IMR-90 (cell line): Measurements from ENCODE around the gene MFNG. TPM values are rescaled to one million over a fixed set of nuclear protein-coding genes. Genes with fewer than 3 reads are reported as not detected.

ENCODE experiments used
- ATAC-seq: fragments of 200-7000 bp; cut with Tn5 transposase; 2 replicates; pipeline ENCODE4 v1.9.1; 2020; ENCODE audit warnings: low read depth, mild to moderate bottlenecking, moderate library complexity
- BruUV-seq: library from RNA; stranded (reverse); fragments of 400-500 nt; replicated peaks from 2 replicates; lab custom pipeline; 2021; lab: Mats Ljungman, UMichigan
- CTCF ChIA-PET: fragments of 300-600 bp; formaldehyde crosslinking; extraction: SDS; loops from one replicate; lab custom pipeline; 2021; ENCODE audit warnings: antibody characterized with exemption; lab: Yijun Ruan, JAX
- POLR2A ChIA-PET: fragments of 300-600 bp; sonication (Branson Sonifier 250); formaldehyde crosslinking; loops from one replicate; lab custom pipeline; 2022; ENCODE audit warnings: antibody characterized with exemption; ENCODE audit not compliant: unreplicated experiment; lab: Charles Lee
- DNase-seq: peaks from one replicate; pipeline ENCODE4 v3.0.0; 2013
- H2AFZ ChIP-seq: replicated peaks from 2 replicates; pipeline ENCODE3; 2013; ENCODE audit warnings: low read length, mild to moderate bottlenecking; ENCODE audit not compliant: poor library complexity
- H2AK5ac ChIP-seq: 2 replicates; pipeline ENCODE4 v1.6.1; 2013; ENCODE audit warnings: low read depth, low read length, inconsistent platforms
- H2AK9ac ChIP-seq: replicated peaks from 2 replicates; pipeline ENCODE3; 2013; ENCODE audit warnings: mild to moderate bottlenecking, low read depth, low read length, moderate library complexity; ENCODE audit not compliant: poor library complexity
- H2BK120ac ChIP-seq: 2 replicates; pipeline ENCODE4 v1.6.1; 2013; ENCODE audit warnings: low read depth, low read length, inconsistent platforms
- H2BK15ac ChIP-seq: 3 replicates; pipeline ENCODE4 v1.6.1; 2013; ENCODE audit warnings: low read depth, low read length, inconsistent platforms
- H2BK20ac ChIP-seq: 2 replicates; pipeline ENCODE4 v1.6.1; 2013; ENCODE audit warnings: low read depth, mild to moderate bottlenecking, inconsistent platforms, low read length, moderate library complexity
- H2BK5ac ChIP-seq: 2 replicates; pipeline ENCODE4 v1.6.1; 2013; ENCODE audit warnings: mild to moderate bottlenecking, low read depth, low read length, inconsistent platforms; ENCODE audit not compliant: poor library complexity, severe bottlenecking
- H3K14ac ChIP-seq: replicated peaks from 2 replicates; pipeline ENCODE4 v1.6.1; 2013; ENCODE audit warnings: low read depth, low read length, inconsistent platforms
- H3K18ac ChIP-seq: 2 replicates; pipeline ENCODE4 v1.6.1; 2013; ENCODE audit warnings: low read depth, low read length, control low read depth
- H3K23ac ChIP-seq: 2 replicates; pipeline ENCODE4 v1.6.1; 2013; ENCODE audit warnings: low read depth, low read length, inconsistent platforms
- H3K27ac ChIP-seq: 2 replicates; pipeline ENCODE4 v1.5.1; 2013; ENCODE audit warnings: mild to moderate bottlenecking, control low read depth, low read length; ENCODE audit not compliant: insufficient read depth
- H3K27me3 ChIP-seq: 2 replicates; pipeline ENCODE4 v1.6.1; 2013; ENCODE audit warnings: low read length; ENCODE audit not compliant: control insufficient read depth, insufficient read depth
- H3K36me3 ChIP-seq: 2 replicates; pipeline ENCODE4 v1.6.1; 2013; ENCODE audit warnings: low read length, mixed read lengths; ENCODE audit not compliant: control insufficient read depth, insufficient read depth
- H3K4ac ChIP-seq: 2 replicates; pipeline ENCODE4 v1.6.1; 2013; ENCODE audit warnings: low read depth, low read length, inconsistent platforms
- H3K4me1 ChIP-seq: 2 replicates; pipeline ENCODE4 v1.6.1; 2013; ENCODE audit warnings: low read length, mixed read lengths; ENCODE audit not compliant: control insufficient read depth, insufficient read depth
- H3K4me2 ChIP-seq: 2 replicates; pipeline ENCODE4 v1.6.1; 2013; ENCODE audit warnings: low read depth, mild to moderate bottlenecking, control low read depth, low read length, moderate library complexity
- H3K4me3 ChIP-seq: 2 replicates; pipeline ENCODE4 v1.5.1; 2013; ENCODE audit warnings: low read depth, mild to moderate bottlenecking, control low read depth, low read length, moderate library complexity; ENCODE audit not compliant: insufficient read depth
- H3K56ac ChIP-seq: 2 replicates; pipeline ENCODE4 v1.6.1; 2013; ENCODE audit warnings: low read length, inconsistent platforms; ENCODE audit not compliant: insufficient read depth; ENCODE audit errors: extremely low read depth
- H3K79me1 ChIP-seq, 2 experiments: 2 replicates each; pipeline ENCODE4 v1.6.1; 2013; ENCODE audit warnings: low read length in 2 of 2, inconsistent platforms in 1 of 2, low read depth in 1 of 2
- H3K9ac ChIP-seq: 2 replicates; pipeline ENCODE4 v1.6.1; 2013; ENCODE audit warnings: low read depth, low read length, control low read depth
- H3K9me1 ChIP-seq: 2 replicates; pipeline ENCODE4 v1.6.1; 2013; ENCODE audit warnings: low read length, inconsistent platforms; ENCODE audit not compliant: insufficient read depth
- H3K9me3 ChIP-seq: 2 replicates; pipeline ENCODE4 v1.6.1; 2013; ENCODE audit warnings: low read length; ENCODE audit not compliant: control insufficient read depth, insufficient read depth
- H4K20me1 ChIP-seq: 2 replicates; pipeline ENCODE4 v1.6.1; 2013; ENCODE audit warnings: low read length, inconsistent platforms; ENCODE audit not compliant: insufficient read depth
- H4K5ac ChIP-seq: 2 replicates; pipeline ENCODE4 v1.6.1; 2013; ENCODE audit warnings: mild to moderate bottlenecking, low read depth, low read length, control low read depth
- H4K8ac ChIP-seq, 2 experiments: 2 replicates each; pipeline ENCODE4 v1.6.1; 2013; ENCODE audit warnings: low read depth in 2 of 2, low read length in 2 of 2, control low read depth in 1 of 2, inconsistent platforms in 1 of 2
- H4K91ac ChIP-seq: 2 replicates; pipeline ENCODE4 v1.6.1; 2013; ENCODE audit warnings: low read depth, low read length, inconsistent platforms; ENCODE audit not compliant: insufficient read depth
- USF2 ChIP-seq: fragments of 150-350 bp; IDR thresholded peaks from 2 replicates; pipeline ENCODE4 v1.6.1; 2017; ENCODE audit warnings: mild to moderate bottlenecking, antibody characterized with exemption, low read length, low read depth
- WGBS, 2 experiments: methylation state at CpG; one replicate each; pipeline versions ENCODE4 v1.1.5 to v1.1.7; 2013; ENCODE audit warnings: missing lambda C conversion rate in 2 of 2; ENCODE audit not compliant: insufficient read length in 1 of 2; ENCODE audit errors: extremely low coverage in 2 of 2; 5-methylcytosine and 5-hydroxymethylcytosine counted together
- dilution Hi-C: fragments of 300-500 bp; cut with HindIII; formaldehyde crosslinking; loops from one replicate; pipeline ENCODE4 v1.14.3; 2018; ENCODE audit warnings: low sequenced_read_pairs; ENCODE audit not compliant: unreplicated experiment
- in situ Hi-C: fragments of 300-500 bp; cut with MboI; formaldehyde crosslinking; loops from 3 replicates; pipeline ENCODE4 v1.14.3; 2019; ENCODE audit warnings: low sequenced_read_pairs, inconsistent platforms, mixed read lengths
- intact Hi-C: fragments of 100-400 bp; cut with micrococcal nuclease; formaldehyde crosslinking; loops from 2 replicates; pipeline ENCODE4 v1.10.0; 2022
- polyA plus RNA-seq, 3 experiments: library from polyadenylated mRNA; depleted of rRNA; stranded (reverse); fragments of >200 nt; gene quantifications; 2 replicates each; pipeline ENCODE4 v1.2.3, GENCODE V29; 2012; ENCODE audit warnings: low replicate concordance in 1 of 3
- total RNA-seq: library from RNA; depleted of rRNA; stranded (reverse); fragments of >200 nt; gene quantifications from 2 replicates; pipeline ENCODE4 v1.2.3, GENCODE V29; 2012
- TF ChIP-seq, protein P1 (sequence below): conservative IDR thresholded peaks from 2 replicates; pipeline ENCODE4 v1.5.1; 2012; ENCODE audit warnings: mild to moderate bottlenecking, low read depth, low read length, improper control_type of control experiment

MFNG gene
- total and polyA plus RNA-seq, 2 of the 4 experiments (the other 2 are of a cell fraction): 0.15 TPM; not detected in 1

DNA sequence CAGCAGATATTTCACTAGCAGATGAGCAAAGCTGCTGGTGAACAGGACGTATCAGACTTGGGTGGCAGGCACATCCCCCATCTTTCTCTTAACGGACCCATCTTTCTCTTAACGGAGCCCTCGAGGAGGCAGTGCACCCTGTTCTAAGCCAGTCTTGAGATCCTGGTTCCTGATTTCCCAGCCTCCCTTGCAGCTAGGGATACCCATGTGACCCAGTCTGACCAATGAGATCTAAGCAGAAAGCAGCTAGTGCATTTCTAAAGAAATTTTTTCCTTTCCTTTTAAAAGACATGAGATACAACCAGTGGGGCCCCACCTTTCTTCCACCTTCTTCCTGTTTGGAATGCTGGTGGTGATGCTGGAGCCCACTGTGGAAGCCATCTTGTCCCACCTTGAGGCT lies 45.3 kb downstream of the MFNG start:
- Histone ChIP-seq H4K5ac (no peak overlapping the region), H2AK9ac (no peak overlapping the region), H2BK5ac (no peak overlapping the region), H2BK15ac (no peak overlapping the region), H3K4ac (no peak overlapping the region), H3K4me3 (no peak overlapping the region), H3K18ac (no peak overlapping the region), H3K23ac (no peak overlapping the region), H2AFZ (no peak overlapping the region), H3K14ac (no peak overlapping the region), H3K4me1 (no peaks in the 10 kb centered on the region), H3K36me3 (no peaks in the 10 kb centered on the region), H4K20me1 (no peaks in the 10 kb centered on the region), H3K9me1 (no peaks in the 10 kb centered on the region), H2BK120ac (no peak overlapping the region), H2AK5ac (no peak overlapping the region), H2BK20ac (no peak overlapping the region), H3K27me3 (peaks cover 2% of the 10 kb centered on the region; the same call in 1 of the 2 replicates), H3K4me2 (no peak overlapping the region), H3K27ac (no peak overlapping the region), H4K8ac (no peak overlapping the region), H3K56ac (no peak overlapping the region), H3K79me1 (no peaks in the 10 kb centered on the region), H4K91ac (no peak overlapping the region), H3K9ac (no peak overlapping the region), H3K9me3 (peaks cover 9% of the 10 kb centered on the region)
- 77% methylated on average over 4 of the region's 4 CpGs; no CpG with 5 or more reads in 1 of the 2 experiments for WGBS, 2 experiments
- ATAC-seq (no peak), DNase-seq (no peak)
- peak; percentile 50; the same call in 1 of the 2 replicates for TF ChIP-seq USF2
- TF ChIP-seq, protein P1, sequence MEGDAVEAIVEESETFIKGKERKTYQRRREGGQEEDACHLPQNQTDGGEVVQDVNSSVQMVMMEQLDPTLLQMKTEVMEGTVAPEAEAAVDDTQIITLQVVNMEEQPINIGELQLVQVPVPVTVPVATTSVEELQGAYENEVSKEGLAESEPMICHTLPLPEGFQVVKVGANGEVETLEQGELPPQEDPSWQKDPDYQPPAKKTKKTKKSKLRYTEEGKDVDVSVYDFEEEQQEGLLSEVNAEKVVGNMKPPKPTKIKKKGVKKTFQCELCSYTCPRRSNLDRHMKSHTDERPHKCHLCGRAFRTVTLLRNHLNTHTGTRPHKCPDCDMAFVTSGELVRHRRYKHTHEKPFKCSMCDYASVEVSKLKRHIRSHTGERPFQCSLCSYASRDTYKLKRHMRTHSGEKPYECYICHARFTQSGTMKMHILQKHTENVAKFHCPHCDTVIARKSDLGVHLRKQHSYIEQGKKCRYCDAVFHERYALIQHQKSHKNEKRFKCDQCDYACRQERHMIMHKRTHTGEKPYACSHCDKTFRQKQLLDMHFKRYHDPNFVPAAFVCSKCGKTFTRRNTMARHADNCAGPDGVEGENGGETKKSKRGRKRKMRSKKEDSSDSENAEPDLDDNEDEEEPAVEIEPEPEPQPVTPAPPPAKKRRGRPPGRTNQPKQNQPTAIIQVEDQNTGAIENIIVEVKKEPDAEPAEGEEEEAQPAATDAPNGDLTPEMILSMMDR: no peak
- POLR2A ChIA-PET: no interaction called here
- no TSS peak for BruUV-seq
- intact Hi-C loops: no loop called here
- CTCF ChIA-PET: interaction anchor here (1.4 kb wide), 1 partner anchor 11 kb away, joined by 3 read pairs; no protein-coding TSS in a partner anchor
- dilution Hi-C loops: no loop called here
- in situ Hi-C loops: no loop called here
